ENCODE measurements around the gene AGPS. TPM values are rescaled to one million over a fixed set of nuclear protein-coding genes. Genes with fewer than 3 reads are reported as not detected.
A peak's percentile ranks its signal among the peaks of the same experiment; 100 is the strongest.

The AGPS gene
- total and polyA plus RNA-seq, 9 of the 15 experiments (the other 6 are each of a cell fraction or from before 2014, with no cell fraction given), result 15.5 to 211 (median 63.1) TPM

DNA sequence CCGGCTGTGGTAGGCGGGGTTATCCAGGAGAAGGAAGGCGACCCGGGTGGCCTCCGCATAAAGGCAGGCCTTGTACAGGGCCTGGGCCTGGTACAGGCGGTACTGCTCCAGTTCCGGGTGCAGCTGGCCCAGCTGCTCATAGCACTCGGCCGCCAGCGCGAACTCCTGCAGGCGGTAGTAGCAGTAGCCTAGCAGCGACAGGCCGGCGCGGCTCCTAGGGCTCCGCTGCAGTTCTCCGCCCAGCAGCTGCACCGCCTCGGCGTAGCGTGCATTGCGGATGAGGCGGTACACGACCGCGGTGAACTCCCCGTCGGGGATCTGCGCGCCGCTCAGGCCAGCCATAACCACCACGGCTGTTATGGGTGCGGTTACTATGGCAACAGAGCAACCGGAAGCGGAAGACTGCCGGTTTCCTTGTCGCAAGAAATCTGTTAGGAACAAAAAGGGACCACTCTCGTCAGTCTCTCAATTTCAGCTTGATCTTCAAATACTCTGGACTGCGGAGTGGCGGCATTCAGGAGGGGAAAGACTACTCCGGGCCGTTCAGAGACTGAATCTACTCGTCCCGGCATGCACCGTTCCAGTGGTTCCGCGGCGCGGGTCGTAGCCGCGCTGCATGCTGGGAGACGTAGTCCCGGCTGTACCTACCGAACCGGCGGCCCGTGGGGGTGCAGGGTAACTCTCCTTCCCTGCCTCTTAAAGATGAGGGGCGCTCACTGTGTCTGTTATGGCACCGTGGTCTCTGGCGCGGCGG is 160.0 kb downstream of the AGPS start (continued):
- peak; percentile 20 for TF ChIP-seq ZFP36 (IDR thresholded peaks at IDR 0.05; ENCODE audit: low read depth, low read length, partially characterized antibody)
- peak; percentile 76; the same call in 1 of the 2 replicates for TF ChIP-seq CTBP1 (IDR thresholded peaks at IDR 0.05; ENCODE audit: borderline replicate concordance)
- TF ChIP-seq GTF2E2 (tag; IDR thresholded peaks at IDR 0.05), result peak; percentile 39; the same call in 1 of the 2 replicates
- TF ChIP-seq, protein P1, sequence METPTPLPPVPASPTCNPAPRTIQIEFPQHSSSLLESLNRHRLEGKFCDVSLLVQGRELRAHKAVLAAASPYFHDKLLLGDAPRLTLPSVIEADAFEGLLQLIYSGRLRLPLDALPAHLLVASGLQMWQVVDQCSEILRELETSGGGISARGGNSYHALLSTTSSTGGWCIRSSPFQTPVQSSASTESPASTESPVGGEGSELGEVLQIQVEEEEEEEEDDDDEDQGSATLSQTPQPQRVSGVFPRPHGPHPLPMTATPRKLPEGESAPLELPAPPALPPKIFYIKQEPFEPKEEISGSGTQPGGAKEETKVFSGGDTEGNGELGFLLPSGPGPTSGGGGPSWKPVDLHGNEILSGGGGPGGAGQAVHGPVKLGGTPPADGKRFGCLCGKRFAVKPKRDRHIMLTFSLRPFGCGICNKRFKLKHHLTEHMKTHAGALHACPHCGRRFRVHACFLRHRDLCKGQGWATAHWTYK (CRISPR knock-in tag; IDR thresholded peaks at IDR 0.05), result peak; percentile 92
- peak; percentile 95 for TF ChIP-seq HCFC1 (IDR thresholded peaks at IDR 0.05; ENCODE audit: low read depth, low read length)
- peak; percentile 86 for TF ChIP-seq SUPT5H (IDR thresholded peaks at IDR 0.05)
- TF ChIP-seq MCM3 (IDR thresholded peaks at IDR 0.05), result no peak
- peak; percentile 83 for TF ChIP-seq KDM5B (IDR thresholded peaks at IDR 0.05; ENCODE audit: insufficient replicate concordance, low read depth, low read length)
- TF ChIP-seq, protein P2, sequence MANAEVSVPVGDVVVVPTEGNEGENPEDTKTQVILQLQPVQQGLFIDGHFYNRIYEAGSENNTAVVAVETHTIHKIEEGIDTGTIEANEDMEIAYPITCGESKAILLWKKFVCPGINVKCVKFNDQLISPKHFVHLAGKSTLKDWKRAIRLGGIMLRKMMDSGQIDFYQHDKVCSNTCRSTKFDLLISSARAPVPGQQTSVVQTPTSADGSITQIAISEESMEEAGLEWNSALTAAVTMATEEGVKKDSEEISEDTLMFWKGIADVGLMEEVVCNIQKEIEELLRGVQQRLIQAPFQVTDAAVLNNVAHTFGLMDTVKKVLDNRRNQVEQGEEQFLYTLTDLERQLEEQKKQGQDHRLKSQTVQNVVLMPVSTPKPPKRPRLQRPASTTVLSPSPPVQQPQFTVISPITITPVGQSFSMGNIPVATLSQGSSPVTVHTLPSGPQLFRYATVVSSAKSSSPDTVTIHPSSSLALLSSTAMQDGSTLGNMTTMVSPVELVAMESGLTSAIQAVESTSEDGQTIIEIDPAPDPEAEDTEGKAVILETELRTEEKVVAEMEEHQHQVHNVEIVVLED (CRISPR knock-in tag; IDR thresholded peaks at IDR 0.05), result peak; percentile 76
- TF ChIP-seq TRIM24 (IDR thresholded peaks at IDR 0.05), result peak in 1 of 2 experiments; percentile 38; a peak in 1 of 4 replicates
- TF ChIP-seq NRF1 (conservative IDR thresholded peaks at IDR 0.05 in 1 of 2, IDR thresholded peaks at IDR 0.05 in 1 of 2), result peak; percentile 76 to 81
- 0 out of 2 replicates have a peak, but pooled peaks have one; percentile 7 for TF ChIP-seq GTF2F1 (IDR thresholded peaks at IDR 0.05; ENCODE audit: low read depth, low read length)
- no peak for TF ChIP-seq TAL1 (IDR thresholded peaks at IDR 0.05)
- 0 out of 2 replicates have a peak, but pooled peaks have one; percentile 27 for TF ChIP-seq RNF2 (IDR thresholded peaks at IDR 0.05)
- peak; percentile 65; the same call in 1 of the 2 replicates for TF ChIP-seq GATAD2B (IDR thresholded peaks at IDR 0.05; ENCODE audit: borderline replicate concordance)
- TF ChIP-seq ZNF589 (CRISPR knock-in tag; IDR thresholded peaks at IDR 0.05; ENCODE audit: low read depth), result no peak
- TF ChIP-seq SNIP1 (IDR thresholded peaks at IDR 0.05; ENCODE audit: low read depth), result no peak
- TF ChIP-seq EP300 (IDR thresholded peaks at IDR 0.05; ENCODE audit: low read length), result peak; percentile 22; the same call in 1 of the 2 replicates
- peak; percentile 94 for TF ChIP-seq NR2C1 (IDR thresholded peaks at IDR 0.05)
- peak; percentile 96 for TF ChIP-seq NR2C1 (tag; IDR thresholded peaks at IDR 0.05)
- peak; percentile 69 for TF ChIP-seq TAF1 (IDR thresholded peaks at IDR 0.05; ENCODE audit: control insufficient read depth, extremely low read depth, insufficient read depth, low read length, severe bottlenecking)
- peak; percentile 100 for TF ChIP-seq RFX1 (IDR thresholded peaks at IDR 0.05)
- peak; percentile 11 to 44; a peak in 1 of 4 replicates for TF ChIP-seq SIN3A (IDR thresholded peaks at IDR 0.05; ENCODE audit: borderline replicate concordance in 2 of 2, control insufficient read depth in 1 of 2, low read depth in 2 of 2, low read length in 2 of 2)
- TF ChIP-seq, protein P3, sequence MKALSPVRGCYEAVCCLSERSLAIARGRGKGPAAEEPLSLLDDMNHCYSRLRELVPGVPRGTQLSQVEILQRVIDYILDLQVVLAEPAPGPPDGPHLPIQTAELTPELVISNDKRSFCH (CRISPR knock-in tag; IDR thresholded peaks at IDR 0.05), result no peak
- TF ChIP-seq, protein P3 (tag; IDR thresholded peaks at IDR 0.05), result peak; percentile 70
- peak; percentile 82 to 86 for TF ChIP-seq SIX5 (IDR thresholded peaks at IDR 0.05; ENCODE audit: borderline replicate concordance in 1 of 2, insufficient read depth in 1 of 2, low read depth in 1 of 2, low read length in 2 of 2)
- peak; percentile 93 for TF ChIP-seq ELF4 (CRISPR knock-in tag; IDR thresholded peaks at IDR 0.05)
- TF ChIP-seq HNRNPL (IDR thresholded peaks at IDR 0.05; ENCODE audit: low read depth, low read length), result no peak
